HG03342 (cell line): ENCODE results near the gene KCNH1.

Experiments
- ATAC-seq: cut with Tn5 transposase; IDR thresholded peaks from one replicate; pipeline ENCODE4 v1.9.1; 2021; ENCODE audit warnings: mild to moderate bottlenecking, moderate library complexity; ENCODE audit not compliant: unreplicated experiment

Gene KCNH1

DNA sequence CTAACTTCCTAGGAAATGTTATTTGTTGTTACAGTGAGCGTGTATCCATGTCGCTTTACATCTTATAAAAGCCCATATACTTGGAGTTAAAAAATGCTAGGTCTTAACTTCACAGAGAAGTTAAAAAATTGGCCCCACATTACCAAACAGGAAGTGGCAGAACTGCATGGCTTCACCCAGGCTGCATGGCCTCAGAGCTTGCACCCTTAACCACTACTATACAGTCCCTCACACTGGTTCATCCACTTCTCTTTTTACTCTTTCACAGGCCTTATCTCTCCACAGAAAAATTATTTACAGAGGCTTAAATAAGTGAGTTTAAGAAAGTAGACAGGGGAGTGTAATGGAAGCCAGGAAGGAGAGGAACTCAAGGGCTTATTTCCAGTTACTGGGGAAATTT lies 402.8 kb downstream of the KCNH1 start:
- ATAC-seq: no peak

- no peak for ATAC-seq
Measured at GRCh38 chr1:210730023-210730422, 403.9 kb downstream of the KCNH1 start.

DNA sequence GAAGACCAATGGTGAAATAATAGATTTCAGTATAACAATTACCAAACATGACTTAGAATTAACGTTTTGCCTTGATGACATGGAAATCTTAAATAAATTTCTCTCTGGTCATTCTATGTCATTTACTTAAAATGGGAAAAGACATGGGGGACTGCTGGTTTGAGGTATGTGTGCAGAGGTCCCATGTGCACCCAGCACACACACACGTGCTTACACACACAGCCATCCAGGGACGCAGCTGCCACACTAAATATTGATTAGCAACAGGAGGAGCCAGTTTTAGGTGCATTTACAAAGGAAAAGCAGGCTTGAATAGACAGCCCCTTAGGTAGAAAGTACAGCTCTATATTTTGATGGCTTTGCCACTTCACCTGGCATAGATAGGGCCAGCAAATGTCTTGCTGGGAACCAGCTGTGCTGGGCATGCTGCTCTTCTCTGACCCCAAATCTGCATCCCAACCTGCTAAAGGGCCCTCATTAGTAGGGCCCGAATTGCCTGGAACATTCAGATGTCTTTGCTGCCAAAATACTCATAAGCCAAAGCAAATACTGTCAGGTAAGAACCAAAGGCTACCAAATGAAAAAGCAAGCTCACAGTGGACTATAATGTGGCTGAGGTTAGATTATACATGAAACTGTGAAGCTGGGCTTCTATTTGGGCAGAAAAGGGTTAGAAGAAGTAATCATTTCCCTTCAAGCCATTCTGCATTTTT lies 405.4 kb downstream of the KCNH1 start:
- no peak for ATAC-seq

GRCh38 chr1:210727709-210728108 lies 406.2 kb downstream of the KCNH1 start:
- ATAC-seq: no peak

DNA sequence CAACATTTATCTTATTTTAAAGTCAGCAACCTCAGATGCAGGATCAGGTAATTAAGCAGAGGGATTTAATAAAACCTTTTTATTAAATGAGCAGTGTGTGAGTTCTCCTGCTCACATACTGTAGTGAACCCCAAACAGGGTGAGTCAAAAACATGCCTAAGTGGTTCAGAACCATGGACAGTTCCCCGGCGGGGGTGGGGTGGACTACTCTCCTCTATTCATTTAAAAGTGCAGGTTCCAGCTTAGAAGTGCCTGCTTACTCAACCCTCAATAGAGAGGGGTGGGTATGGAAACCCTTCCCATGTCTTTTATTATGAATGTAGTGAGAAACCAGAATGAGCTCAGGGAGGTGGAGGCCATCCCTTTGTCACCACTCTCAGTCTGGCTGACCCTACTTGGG lies 407.3 kb downstream of the KCNH1 start:
- no peak for ATAC-seq

- no peak for ATAC-seq
Measured at GRCh38 chr1:210724768-210725167, 409.2 kb downstream of the KCNH1 start.

GRCh38 chr1:210723646-210724045 lies 410.3 kb downstream of the KCNH1 start:
- ATAC-seq: no peak

DNA sequence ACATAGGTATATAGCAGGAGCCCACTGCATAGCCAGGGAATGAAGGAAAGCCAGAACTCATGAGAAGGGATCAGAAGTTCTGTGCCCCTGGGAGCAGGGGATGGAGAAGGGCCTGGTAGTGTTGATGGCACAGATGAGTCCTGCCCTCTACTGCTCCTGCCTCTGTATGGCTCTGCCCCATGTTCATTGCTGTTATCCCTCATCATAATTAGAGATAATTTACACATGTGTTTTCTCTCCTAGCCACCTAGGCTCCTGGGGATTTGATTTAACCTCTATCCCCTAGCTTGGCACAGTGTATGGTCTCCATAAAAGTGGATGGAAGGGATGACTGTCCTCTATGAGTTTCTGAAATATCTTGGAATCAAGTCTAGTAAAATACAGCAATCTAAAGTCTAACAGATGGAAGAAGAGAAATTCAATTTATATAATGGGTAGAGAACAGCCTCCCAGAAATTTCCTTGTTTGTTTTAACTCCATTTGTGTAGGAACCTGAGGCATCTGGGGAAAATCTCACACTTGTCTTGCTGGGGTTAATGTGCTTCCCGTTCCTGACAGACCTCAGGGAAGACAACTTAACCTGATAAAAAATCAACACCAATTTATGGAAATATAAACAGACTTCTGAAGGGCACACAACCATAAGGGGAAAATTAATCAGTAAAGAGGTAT lies 411.4 kb downstream of the KCNH1 start:
- no peak for ATAC-seq

DNA sequence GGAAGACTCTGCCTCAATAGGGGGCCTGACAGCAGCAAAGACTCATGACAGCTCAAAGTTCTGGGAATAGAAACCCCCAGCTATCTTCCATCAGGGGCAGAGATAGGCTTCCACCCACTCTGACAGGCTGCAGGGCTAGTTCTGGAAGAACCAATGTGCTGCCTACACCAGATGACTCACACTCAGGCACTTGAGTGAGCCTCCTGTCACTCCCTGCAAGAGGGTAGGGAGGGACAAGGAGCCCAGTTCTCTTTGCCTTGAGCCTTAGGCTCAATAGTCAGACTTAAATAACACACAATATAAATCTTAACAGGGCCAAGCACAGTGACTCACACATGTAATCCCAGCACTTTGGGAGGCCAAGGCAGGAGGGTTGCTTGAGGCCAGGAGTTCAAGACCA lies 418.9 kb downstream of the KCNH1 start:
- no peak for ATAC-seq

DNA sequence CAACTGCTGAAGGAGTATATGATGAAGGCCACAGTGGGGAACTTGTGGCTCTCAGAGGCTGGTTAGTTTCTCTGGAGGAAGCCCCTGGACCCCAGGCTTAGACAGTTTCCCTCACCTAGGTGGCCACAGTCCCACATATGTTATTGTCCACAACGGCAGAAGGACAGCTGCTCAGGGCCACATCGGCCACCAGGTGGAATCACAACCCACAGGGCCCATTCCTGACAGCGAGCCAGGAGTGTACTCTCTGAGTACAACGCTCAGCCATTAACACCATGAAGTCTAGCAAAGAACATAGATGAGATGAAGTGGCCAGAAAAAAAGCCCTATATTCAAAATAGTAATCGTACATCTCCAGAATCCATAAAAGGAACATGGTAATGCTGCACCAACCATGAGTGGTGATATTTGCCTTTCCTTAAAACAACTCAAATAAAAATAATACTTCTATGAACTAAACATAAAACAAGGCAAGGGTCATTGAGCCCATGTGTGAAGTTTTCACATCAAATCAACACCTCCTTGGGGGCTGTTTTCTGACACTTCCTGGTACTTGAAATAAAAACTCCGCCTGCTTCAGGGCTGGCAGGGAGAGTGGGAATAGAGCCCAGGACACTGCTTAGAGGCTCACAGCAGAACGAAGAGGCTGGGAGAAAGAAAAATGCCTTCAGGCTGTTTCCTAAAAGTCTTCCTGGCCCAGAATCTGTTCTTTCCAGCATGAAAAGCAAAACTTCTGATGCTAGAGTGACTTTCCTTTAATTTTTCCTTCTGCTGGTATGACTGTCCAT lies 421.9 kb downstream of the KCNH1 start:
- ATAC-seq: no peak

DNA sequence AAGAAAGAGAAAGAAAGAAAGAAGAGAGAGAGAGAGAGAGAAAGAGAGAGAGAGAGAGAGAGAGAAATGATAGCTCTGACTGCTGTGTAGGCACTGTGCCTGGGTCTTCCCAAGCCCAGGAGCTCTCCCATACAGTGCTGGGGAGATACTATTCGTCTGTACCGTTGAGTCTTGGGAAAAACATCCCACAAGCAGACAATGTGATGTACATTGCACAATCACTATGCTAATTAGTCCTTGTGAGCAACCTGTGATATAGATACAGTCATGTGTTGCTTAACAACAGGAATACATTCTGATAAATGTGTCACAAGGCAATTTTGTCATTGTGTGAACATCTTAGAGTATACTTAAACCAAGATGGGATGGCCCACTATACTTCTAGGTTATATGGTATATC lies 424.2 kb downstream of the KCNH1 start:
- ATAC-seq: no peak

- no peak for ATAC-seq
Measured at GRCh38 chr1:210707300-210708240, 426.4 kb downstream of the KCNH1 start.

GRCh38 chr1:210706246-210706645 lies 427.7 kb downstream of the KCNH1 start:
- no peak for ATAC-seq

DNA sequence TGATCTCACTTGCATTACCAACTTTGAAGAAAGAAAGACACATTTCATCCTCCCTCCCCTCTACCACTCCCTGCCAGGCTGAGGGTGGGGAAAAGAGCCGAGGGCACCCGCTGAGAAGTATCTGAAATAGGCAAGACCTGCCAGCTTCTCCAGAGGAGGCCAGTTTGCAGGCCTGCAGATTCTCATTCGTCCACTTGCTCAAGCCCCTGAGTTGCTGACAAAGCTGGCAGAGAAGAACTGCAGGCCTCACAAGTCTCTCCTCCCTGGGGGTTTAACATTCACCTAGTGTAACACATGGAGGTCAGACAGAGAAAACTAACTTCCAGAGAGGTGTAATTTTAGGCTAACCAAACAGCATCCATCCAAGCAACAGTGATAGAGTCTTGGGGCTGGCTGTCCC lies 428.9 kb downstream of the KCNH1 start:
- ATAC-seq: no peak

DNA sequence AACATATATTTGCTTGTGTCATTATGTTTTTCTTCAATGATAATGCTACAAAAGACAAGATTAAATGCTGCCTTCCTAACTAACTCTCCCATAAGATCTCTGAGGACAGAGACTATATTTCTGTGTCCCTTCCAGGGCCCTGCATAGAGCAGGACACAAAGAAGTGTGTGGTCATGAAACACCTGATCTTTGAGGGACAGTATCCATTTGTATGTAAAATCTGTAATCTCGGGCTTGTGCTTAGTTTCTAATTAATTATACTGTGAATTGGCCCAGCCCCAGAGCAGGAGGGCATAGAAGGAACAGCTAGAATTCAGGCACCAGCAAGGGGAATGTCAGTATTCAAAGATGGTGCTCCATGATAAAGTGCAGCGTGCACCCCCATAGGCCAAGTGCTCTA lies 430.4 kb downstream of the KCNH1 start:
- ATAC-seq: no peak

- ATAC-seq: no peak
Measured at GRCh38 chr1:210702506-210702905, 431.4 kb downstream of the KCNH1 start.

DNA sequence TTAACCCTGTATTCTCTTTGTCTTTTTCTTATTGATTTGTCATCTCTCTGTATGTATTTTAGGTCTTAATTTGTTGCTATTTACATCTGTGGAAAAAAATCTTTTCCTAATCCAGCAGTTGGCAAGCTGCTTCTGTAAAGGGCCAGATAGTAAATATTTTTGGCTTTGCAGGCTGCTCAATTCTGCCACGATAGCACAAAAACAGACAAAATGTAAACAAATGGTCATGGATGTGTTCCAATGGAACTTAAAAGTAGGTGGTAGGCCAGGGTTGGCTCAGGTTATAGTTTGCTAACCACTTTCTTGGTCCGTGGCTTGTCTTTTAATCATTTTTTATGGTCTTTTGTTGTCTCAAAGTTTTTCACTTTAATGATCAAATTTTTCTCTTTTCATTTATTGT lies 433.4 kb downstream of the KCNH1 start:
- no peak for ATAC-seq

- no peak for ATAC-seq
Measured at GRCh38 chr1:210700083-210700482, 433.9 kb downstream of the KCNH1 start.

DNA sequence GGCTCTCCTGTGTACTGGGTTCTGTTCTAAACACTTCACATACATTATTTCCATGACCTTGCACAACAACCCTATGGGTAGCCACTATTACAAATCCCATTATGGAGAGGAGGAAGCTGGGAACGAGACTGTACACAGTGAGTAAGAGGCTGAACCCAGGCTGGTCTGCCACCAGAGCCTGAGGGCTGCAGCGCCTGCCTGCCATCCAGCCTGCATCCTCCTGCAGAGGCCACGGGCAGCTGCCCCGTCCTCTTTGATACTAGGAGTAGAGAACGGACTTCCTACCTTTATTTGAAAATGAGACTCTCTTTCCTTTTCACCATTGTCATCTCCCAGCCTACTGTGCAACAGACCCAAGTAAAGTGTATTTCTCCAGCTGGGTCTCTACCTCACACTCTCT lies 435.3 kb downstream of the KCNH1 start:
- no peak for ATAC-seq

DNA sequence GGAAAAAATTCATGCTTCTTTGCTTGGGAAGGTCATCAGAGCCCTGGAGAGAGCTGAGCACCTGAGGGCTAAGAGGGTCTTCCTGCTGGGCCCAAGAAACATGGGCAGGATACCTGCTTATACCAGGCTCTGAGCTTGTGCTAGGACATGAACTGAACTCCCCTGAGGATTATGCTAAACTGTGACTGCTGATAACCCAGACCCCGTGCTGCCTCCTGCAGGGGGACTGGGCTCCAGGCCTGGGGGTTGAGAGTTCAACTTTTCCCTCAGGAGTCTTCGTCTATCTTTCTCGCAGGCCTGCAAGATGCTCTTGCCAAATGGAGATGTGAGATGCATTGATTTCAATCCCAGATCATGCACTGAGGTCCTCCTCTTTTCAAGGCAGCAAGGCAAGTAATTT lies 436.8 kb downstream of the KCNH1 start:
- no peak for ATAC-seq

GRCh38 chr1:210696709-210697108 lies 437.2 kb downstream of the KCNH1 start:
- ATAC-seq: peak; percentile 93
